ENCODE results near the gene HDAC9.

Gene HDAC9

DNA sequence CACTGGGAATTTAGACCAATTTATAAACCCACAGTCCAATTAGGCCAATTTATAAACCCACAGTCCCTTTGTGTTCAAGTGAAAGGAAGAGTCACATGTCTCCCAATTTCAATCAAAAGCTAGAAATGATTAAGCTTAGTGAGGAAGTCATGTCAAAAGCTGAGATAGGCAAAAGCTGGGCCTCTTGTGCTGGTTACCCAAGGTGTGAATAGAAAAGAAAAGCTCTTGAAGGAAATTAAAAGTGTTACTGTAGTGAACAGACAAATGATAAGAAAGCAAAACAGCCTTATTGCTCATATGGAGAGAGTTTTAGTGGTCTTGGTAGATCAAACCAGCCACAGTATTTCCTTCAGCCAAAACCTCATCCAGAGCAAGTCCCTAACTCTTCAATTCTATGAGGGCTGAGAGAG, 245.0 kb downstream of the HDAC9 start:
- no peak for DNase-seq

DNA sequence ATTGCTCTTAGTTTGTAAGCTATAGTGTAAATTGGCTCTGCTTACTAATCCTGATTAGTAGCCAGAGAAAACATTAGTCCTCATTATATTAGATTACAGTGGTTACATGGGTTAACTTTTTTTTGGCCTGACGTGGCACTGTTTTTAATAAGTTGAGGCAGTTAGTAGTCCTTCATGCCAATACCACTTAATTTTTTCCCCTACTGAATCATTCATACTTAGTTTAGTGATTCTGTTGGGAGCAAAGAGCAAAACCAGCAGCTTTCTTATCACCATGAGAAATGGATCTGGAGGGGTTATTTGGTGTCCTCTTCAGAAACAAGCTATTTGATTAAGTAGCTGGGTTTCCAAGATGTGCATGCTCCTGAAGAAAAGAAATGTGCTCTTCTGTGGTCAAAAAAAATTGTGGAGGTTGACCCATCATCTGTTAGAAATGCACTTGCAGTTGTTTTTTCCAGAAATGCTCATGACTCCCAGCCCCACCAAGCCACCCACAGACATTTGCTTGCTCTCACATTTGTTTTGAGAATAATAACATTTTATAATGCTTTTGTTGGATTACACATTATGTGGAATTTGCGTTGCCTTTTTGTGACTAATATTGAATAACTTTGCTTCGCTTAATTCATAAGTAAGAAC, 258.5 kb downstream of the HDAC9 start:
- DNase-seq, result no peak

GRCh38 chr7:18754766-18755165, 259.2 kb downstream of the HDAC9 start:
- no peak for DNase-seq

DNA sequence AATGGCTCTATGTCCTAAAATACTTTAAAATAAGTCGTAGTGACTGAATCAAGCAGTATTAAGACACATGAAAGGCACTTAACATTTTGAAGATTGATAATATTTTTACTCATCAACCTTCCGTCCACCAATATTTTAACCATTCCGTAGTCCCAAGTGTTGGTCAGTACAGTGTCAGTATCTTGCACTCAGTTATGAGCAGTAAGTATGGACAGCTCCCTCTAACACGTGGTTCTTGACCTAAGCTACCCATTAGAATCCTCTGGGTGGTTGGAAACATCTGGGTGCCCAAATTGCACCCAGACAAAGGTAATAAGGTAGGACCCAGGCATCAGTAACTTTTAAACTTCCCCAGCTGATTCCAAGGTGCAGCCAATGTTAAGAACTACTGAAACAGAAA, 260.2 kb downstream of the HDAC9 start:
- DNase-seq, result no peak

GRCh38 chr7:18756378-18757050, 261.0 kb downstream of the HDAC9 start:
- DNase-seq, result no peak

DNA sequence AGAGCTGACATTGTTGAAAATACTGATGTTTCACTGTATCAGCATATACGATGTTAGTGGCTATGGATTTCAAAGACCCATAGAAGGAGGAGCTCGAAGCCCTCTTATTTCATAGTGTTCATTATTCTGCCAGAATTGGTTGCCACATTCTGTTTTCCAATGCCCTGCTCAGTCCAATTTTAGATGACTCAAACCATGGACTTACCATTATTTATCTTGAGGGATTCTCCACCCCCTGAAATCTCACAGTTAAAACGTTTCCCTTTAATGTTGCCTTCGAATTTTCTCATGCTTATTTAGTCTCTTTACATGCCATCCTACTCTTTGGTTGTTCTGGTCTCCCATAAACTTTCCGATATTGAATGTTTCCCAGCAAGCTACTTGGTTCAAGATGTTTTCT, 264.5 kb downstream of the HDAC9 start:
- no peak for DNase-seq

DNA sequence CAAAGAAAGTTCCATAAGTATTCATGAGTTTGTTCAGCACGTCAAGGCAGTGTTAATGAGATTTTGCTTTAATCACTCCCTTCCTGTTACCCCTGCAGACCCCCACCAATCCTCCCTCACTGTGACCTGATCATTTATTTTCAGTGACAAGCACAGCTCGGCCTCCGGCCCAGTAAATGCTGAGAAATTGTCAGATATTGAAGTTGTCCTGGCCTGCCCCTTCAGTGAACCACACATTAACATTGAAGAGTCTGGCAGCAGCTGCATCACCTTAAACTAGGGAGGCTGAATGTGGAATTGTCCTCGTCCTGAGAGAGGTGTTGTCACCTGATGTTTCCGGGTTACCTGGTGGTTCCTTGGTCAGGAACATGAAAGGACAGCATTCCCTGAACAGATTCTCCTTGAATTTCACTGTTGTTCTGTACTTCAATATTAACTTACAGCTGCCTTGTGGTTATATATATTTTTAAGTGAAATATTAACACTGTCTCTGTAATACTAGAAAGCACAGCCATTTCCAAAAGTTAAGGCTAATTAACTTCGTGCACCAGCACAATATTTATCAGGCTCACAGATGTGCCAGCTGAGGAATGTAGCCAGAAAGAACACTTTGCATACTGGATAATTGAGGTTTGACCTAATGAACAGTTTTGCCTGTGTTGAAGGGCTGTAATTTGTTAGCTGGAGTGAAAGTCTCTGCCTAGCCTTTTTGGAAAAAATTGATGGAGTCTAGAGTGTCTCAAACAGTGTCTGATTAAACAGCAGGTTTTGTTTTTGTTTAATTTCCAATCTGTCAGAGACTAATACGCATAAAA, 265.3 kb downstream of the HDAC9 start:
- DNase-seq, result no peak

GRCh38 chr7:18762189-18762588, 266.6 kb downstream of the HDAC9 start:
- no peak for DNase-seq

GRCh38 chr7:18768256-18768655, 272.7 kb downstream of the HDAC9 start:
- DNase-seq, result no peak

- DNase-seq, result no peak
Measured at GRCh38 chr7:18770154-18770811, 274.7 kb downstream of the HDAC9 start.

DNA sequence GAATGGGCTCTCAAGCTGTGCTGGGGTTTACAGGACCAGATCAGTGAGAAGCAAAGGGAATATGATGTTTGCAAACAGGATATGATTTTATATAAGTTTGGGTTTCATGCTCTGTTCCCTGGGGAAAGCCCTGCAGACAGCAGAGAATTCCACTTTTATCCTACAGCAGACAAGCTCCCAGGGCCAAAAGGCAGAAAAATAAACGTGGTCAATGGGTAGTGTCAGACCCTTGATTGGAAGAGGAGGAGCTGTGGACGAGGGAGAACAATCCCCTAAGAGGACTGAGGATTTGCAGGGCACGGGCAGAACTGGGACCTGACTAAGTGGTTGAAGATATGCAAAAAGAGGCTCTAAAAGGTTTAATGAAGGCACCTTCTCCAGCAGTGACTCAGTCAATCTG, 275.3 kb downstream of the HDAC9 start:
- DNase-seq, result no peak

GRCh38 chr7:18771834-18772566, 276.5 kb downstream of the HDAC9 start:
- no peak for DNase-seq

GRCh38 chr7:18772567-18772965, 277.0 kb downstream of the HDAC9 start:
- no peak for DNase-seq

- DNase-seq, result no peak
Measured at GRCh38 chr7:18777314-18777713, 281.8 kb downstream of the HDAC9 start.

GRCh38 chr7:18778594-18778993, 283.0 kb downstream of the HDAC9 start:
- no peak for DNase-seq

DNA sequence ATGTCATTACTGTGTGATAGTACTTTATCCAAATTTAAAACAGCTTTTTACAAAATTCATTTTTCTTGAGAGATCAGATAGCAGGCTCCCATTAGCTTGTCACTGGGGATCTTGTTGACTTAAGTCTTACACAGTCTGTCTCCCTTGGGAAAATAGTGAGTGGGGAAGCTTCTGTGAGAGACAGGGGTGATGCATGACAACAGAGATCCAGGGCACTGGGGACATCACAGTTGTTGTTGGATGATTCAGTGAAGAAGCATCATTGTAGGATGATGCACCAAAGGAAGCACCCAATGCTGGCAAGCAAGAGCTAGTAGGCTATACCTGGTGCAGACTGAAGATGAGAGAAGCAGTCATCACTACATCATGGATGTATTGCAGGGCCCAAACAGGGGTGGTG, 284.7 kb downstream of the HDAC9 start:
- no peak for DNase-seq

- DNase-seq, result no peak
Measured at GRCh38 chr7:18780938-18781337, 285.4 kb downstream of the HDAC9 start.

GRCh38 chr7:18786196-18786727, 290.7 kb downstream of the HDAC9 start:
- no peak for DNase-seq

DNA sequence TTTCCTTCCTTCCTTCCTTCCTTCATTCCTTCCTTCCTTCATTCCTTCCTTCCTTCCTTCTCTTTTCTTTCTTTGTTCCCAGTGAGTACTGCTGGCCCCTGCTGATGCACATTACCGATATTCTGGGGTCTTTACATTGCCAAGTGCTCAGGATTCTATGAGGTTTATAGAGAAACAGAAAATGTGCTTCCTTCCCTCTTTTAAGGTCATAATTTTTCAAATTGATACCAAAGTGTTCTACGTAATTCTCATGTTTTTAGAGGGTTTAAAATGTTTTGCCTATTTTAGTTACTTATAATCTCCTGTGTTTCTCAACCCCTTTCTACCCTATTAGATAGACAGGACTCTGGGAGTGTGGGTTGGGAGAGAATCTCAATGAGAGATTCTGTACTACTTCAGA, 291.2 kb downstream of the HDAC9 start:
- no peak for DNase-seq

GRCh38 chr7:18788026-18788425, 292.5 kb downstream of the HDAC9 start:
- DNase-seq, result no peak

GRCh38 chr7:18792871-18793595, 297.5 kb downstream of the HDAC9 start:
- no peak for DNase-seq

DNA sequence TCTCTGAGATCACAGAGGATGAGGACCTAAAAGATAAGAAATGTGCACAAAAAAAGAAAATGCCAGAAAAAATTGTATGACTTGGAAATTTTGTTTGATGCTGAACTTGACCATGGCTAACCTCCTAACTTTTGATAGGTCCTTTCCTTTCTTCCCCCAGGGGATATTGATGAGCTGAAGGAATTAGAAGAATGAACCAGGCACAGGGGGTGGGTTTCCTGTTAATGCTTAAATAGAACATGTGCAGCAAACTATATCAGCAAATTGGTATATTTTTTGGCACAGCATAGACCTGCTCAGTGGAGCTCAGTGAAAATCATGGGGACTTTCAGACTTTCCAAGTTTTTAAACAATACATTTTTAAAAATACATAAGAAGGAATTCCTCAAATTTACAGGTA, 300.7 kb downstream of the HDAC9 start:
- no peak for DNase-seq

Measured in NCI-H2029 treated with DMSO at 0.1 percent for 48 hours (cell line).